Neuronal stem cell (in vitro differentiated cells): Measurements from ENCODE around the gene SLX9.
A peak's percentile ranks its signal among the peaks of the same experiment; 100 is the strongest.

Source experiments
- DNase-seq: peaks from one replicate; pipeline ENCODE4 v3.0.0-alpha.2; 2013; ENCODE audit warnings: low spot score
- H2AFZ ChIP-seq: one replicate; pipeline ENCODE4 v1.6.1; 2013; ENCODE audit warnings: mild to moderate bottlenecking, low read length, inconsistent platforms
- H2AK5ac ChIP-seq: 2 replicates; pipeline ENCODE4 v1.6.1; 2013; ENCODE audit warnings: low read depth, mild to moderate bottlenecking, inconsistent platforms, low read length, moderate library complexity, mixed read lengths
- H2BK120ac ChIP-seq: 2 replicates; pipeline ENCODE4 v1.6.1; 2013; ENCODE audit warnings: low read depth, mild to moderate bottlenecking, inconsistent platforms, low read length, moderate library complexity, mixed read lengths
- H2BK12ac ChIP-seq: one replicate; pipeline ENCODE4 v1.6.1; 2013; ENCODE audit warnings: low read length, inconsistent platforms
- H2BK15ac ChIP-seq: 2 replicates; pipeline ENCODE4 v1.6.1; 2013; ENCODE audit warnings: mild to moderate bottlenecking, low read length, inconsistent platforms, mixed read lengths
- H2BK5ac ChIP-seq: one replicate; pipeline ENCODE4 v1.6.1; 2013; ENCODE audit warnings: inconsistent platforms, mild to moderate bottlenecking, low read length, moderate library complexity
- H3K14ac ChIP-seq: one replicate; pipeline ENCODE4 v1.6.1; 2013; ENCODE audit warnings: low read length, inconsistent platforms
- H3K18ac ChIP-seq: 2 replicates; pipeline ENCODE4 v1.6.1; 2013; ENCODE audit warnings: low read length, inconsistent platforms
- H3K23ac ChIP-seq: 2 replicates; pipeline ENCODE4 v1.6.1; 2013; ENCODE audit warnings: low read depth, mild to moderate bottlenecking, mixed read lengths, low read length, inconsistent platforms; ENCODE audit not compliant: poor library complexity
- H3K27ac ChIP-seq: replicated peaks from 3 replicates; pipeline ENCODE4 v1.5.1; 2013; ENCODE audit warnings: low read length, inconsistent platforms
- H3K27me3 ChIP-seq, 3 experiments: 2 replicates each; pipeline ENCODE4 v1.6.1; 2013; ENCODE audit warnings: low read length in 3 of 3, mild to moderate bottlenecking in 2 of 3, inconsistent platforms in 1 of 3, low read depth in 1 of 3, mixed read lengths in 1 of 3, moderate library complexity in 1 of 3; ENCODE audit not compliant: control insufficient read depth in 3 of 3, insufficient read depth in 3 of 3
- H3K36me3 ChIP-seq, 2 donors: replicated peaks in 1 of 2; 2 replicates each; pipeline ENCODE4 v1.6.1; 2013; ENCODE audit warnings: low read length in 2 of 2; ENCODE audit not compliant: control insufficient read depth in 2 of 2, insufficient read depth in 2 of 2
- H3K4ac ChIP-seq: 2 replicates; pipeline ENCODE4 v1.6.1; 2013; ENCODE audit warnings: inconsistent platforms, mild to moderate bottlenecking, low read length, moderate library complexity
- H3K4me1 ChIP-seq, 2 donors: 1 replicate in 1 of 2; 2 replicates in 1 of 2; pipeline ENCODE4 v1.6.1; 2013; ENCODE audit warnings: low read length in 2 of 2, low read depth in 1 of 2; ENCODE audit not compliant: control insufficient read depth in 2 of 2, insufficient read depth in 1 of 2
- H3K4me2 ChIP-seq: one replicate; pipeline ENCODE4 v1.6.1; 2013; ENCODE audit warnings: mild to moderate bottlenecking, low read length, inconsistent platforms; ENCODE audit not compliant: insufficient read depth, poor library complexity, severe bottlenecking
- H3K4me3 ChIP-seq, 2 donors: 2 replicates each; pipeline ENCODE4 v1.5.1; 2013; ENCODE audit warnings: low read length in 2 of 2, mild to moderate bottlenecking in 2 of 2, inconsistent platforms in 1 of 2, moderate library complexity in 1 of 2
- H3K79me1 ChIP-seq: one replicate; pipeline ENCODE4 v1.6.1; 2013; ENCODE audit warnings: low read depth, mild to moderate bottlenecking, inconsistent platforms, low read length, moderate library complexity
- H3K9ac ChIP-seq: one replicate; pipeline ENCODE4 v1.6.1; 2013; ENCODE audit warnings: mild to moderate bottlenecking, low read depth, low read length, inconsistent platforms; ENCODE audit not compliant: poor library complexity
- H3K9me3 ChIP-seq, 2 donors: replicated peaks in 1 of 2; 2 replicates each; pipeline versions ENCODE3 to v1.6.1; 2013; ENCODE audit warnings: low read length in 2 of 2, mild to moderate bottlenecking in 2 of 2, inconsistent platforms in 1 of 2, low read depth in 1 of 2, mixed read lengths in 1 of 2, moderate library complexity in 1 of 2; ENCODE audit not compliant: control insufficient read depth in 2 of 2, insufficient read depth in 1 of 2
- H4K8ac ChIP-seq: one replicate; pipeline ENCODE4 v1.6.1; 2013; ENCODE audit warnings: low read depth, mild to moderate bottlenecking, inconsistent platforms, low read length, moderate library complexity
- H4K91ac ChIP-seq: one replicate; pipeline ENCODE4 v1.6.1; 2013; ENCODE audit warnings: low read length, low read depth, mild to moderate bottlenecking, inconsistent platforms; ENCODE audit not compliant: poor library complexity
- WGBS, 2 donors: extraction: QIAGEN DNeasy Blood & Tissue Kit; methylation state at CpG; one replicate each; pipeline ENCODE4 v1.1.7; 2013; ENCODE audit warnings: missing lambda C conversion rate in 2 of 2, mixed read lengths in 1 of 2; ENCODE audit not compliant: insufficient read length in 2 of 2, insufficient replicate concordance in 1 of 2; ENCODE audit errors: extremely low coverage in 2 of 2; 5-methylcytosine and 5-hydroxymethylcytosine counted together

Gene SLX9

GRCh38 chr21:44926331-44927101, 13.3 kb upstream of the SLX9 start:
- no peak for DNase-seq

GRCh38 chr21:44927259-44927586, 12.6 kb upstream of the SLX9 start:
- WGBS, 2 donors: no CpG with 5 or more reads among the region's 4 CpGs
- peak overlapping the region; percentile 79 for H2AK5ac ChIP-seq
- no peak overlapping the region for H4K91ac ChIP-seq
- H3K79me1 ChIP-seq: no peaks in the 10 kb centered on the region
- no peak overlapping the region for H2BK5ac ChIP-seq
- H3K4me3 ChIP-seq: no peak overlapping the region
- H2AFZ ChIP-seq: peak overlapping the region; percentile 79
- peak overlapping the region; percentile 44 for H3K9ac ChIP-seq
- H3K14ac ChIP-seq: peak overlapping the region; percentile 4
- H3K18ac ChIP-seq: peak overlapping the region; percentile 80
- H2BK120ac ChIP-seq: no peak overlapping the region
- no peak overlapping the region for H3K27ac ChIP-seq
- peaks cover 16 to 28% of the 10 kb centered on the region in 2 donors for H3K4me1 ChIP-seq
- peaks cover 3 to 10% of the 10 kb centered on the region in 2 donors for H3K9me3 ChIP-seq
- H3K27me3 ChIP-seq: peaks cover 38 to 90% (median 60%) of the 10 kb centered on the region in 3 experiments
- H3K4me2 ChIP-seq: peak overlapping the region; percentile 32
- peak overlapping the region; percentile 48 for H4K8ac ChIP-seq
- H3K4ac ChIP-seq: no peak overlapping the region
- H3K36me3 ChIP-seq: no peaks in the 10 kb centered on the region
- DNase-seq: no peak
- no peak overlapping the region for H3K23ac ChIP-seq
- peak overlapping the region; percentile 46 for H2BK12ac ChIP-seq
- H2BK15ac ChIP-seq: peak overlapping the region; percentile 67

More at GRCh38 chr21:44926331-44927101, 13.3 kb upstream of the SLX9 start:
- Histone ChIP-seq H2AFZ (no peak overlapping the region), H2BK5ac (peak overlapping the region; percentile 24), H3K36me3 (no peaks in the 10 kb centered on the region), H3K23ac (peak overlapping the region; percentile 68), H3K9me3 (peaks cover 3 to 10% of the 10 kb centered on the region in 2 donors), H3K27ac (no peak overlapping the region), H2BK120ac (no peak overlapping the region), H2AK5ac (peak overlapping the region; percentile 79), H3K14ac (peak overlapping the region; percentile 4), H2BK15ac (peak overlapping the region; percentile 67), H3K18ac (peak overlapping the region; percentile 61), H3K9ac (peak overlapping the region; percentile 21), H3K4me3 (no peak overlapping the region), H4K91ac (no peak overlapping the region), H3K79me1 (no peaks in the 10 kb centered on the region), H3K4ac (no peak overlapping the region), H2BK12ac (peak overlapping the region; percentile 46), H3K27me3 (peaks cover 31 to 89% (median 57%) of the 10 kb centered on the region in 3 experiments), H4K8ac (no peak overlapping the region), H3K4me2 (no peak overlapping the region), H3K4me1 (peaks cover 16 to 25% of the 10 kb centered on the region in 2 donors)
- WGBS, 2 donors: no CpG with 5 or more reads among the region's 24 CpGs

- Histone ChIP-seq H2BK15ac (peak overlapping the region; percentile 83), H2AFZ (peak overlapping the region; percentile 79), H3K27me3 (peaks cover 42 to 91% (median 66%) of the 10 kb centered on the region in 3 experiments), H4K8ac (no peak overlapping the region), H3K4me1 (peaks cover 16 to 28% of the 10 kb centered on the region in 2 donors), H2BK12ac (peak overlapping the region; percentile 46), H3K4me3 (no peak overlapping the region), H3K23ac (no peak overlapping the region), H3K9me3 (peaks cover 3 to 9% of the 10 kb centered on the region in 2 donors), H3K27ac (no peak overlapping the region), H2BK5ac (peak overlapping the region; percentile 75), H3K79me1 (no peaks in the 10 kb centered on the region), H4K91ac (no peak overlapping the region), H3K18ac (peak overlapping the region; percentile 78), H3K4ac (peak overlapping the region; percentile 97), H3K9ac (peak overlapping the region; percentile 60), H2AK5ac (peak overlapping the region; percentile 86), H3K36me3 (no peaks in the 10 kb centered on the region), H3K14ac (peak overlapping the region; percentile 75), H2BK120ac (no peak overlapping the region), H3K4me2 (peak overlapping the region; percentile 32)
- no CpG with 5 or more reads among the region's 19 CpGs for WGBS, 2 donors
- no peak for DNase-seq
Observed at GRCh38 chr21:44927587-44928461, 12.0 kb upstream of the SLX9 start.
